ENCODE results near the gene FLOT2.
"Not testable (repeated sequence)": the region's sequence is repeated elsewhere in the genome, so short reads cannot be mapped to it uniquely, and the experiment has no call there.

Gene FLOT2, protein sequence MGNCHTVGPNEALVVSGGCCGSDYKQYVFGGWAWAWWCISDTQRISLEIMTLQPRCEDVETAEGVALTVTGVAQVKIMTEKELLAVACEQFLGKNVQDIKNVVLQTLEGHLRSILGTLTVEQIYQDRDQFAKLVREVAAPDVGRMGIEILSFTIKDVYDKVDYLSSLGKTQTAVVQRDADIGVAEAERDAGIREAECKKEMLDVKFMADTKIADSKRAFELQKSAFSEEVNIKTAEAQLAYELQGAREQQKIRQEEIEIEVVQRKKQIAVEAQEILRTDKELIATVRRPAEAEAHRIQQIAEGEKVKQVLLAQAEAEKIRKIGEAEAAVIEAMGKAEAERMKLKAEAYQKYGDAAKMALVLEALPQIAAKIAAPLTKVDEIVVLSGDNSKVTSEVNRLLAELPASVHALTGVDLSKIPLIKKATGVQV

DNA sequence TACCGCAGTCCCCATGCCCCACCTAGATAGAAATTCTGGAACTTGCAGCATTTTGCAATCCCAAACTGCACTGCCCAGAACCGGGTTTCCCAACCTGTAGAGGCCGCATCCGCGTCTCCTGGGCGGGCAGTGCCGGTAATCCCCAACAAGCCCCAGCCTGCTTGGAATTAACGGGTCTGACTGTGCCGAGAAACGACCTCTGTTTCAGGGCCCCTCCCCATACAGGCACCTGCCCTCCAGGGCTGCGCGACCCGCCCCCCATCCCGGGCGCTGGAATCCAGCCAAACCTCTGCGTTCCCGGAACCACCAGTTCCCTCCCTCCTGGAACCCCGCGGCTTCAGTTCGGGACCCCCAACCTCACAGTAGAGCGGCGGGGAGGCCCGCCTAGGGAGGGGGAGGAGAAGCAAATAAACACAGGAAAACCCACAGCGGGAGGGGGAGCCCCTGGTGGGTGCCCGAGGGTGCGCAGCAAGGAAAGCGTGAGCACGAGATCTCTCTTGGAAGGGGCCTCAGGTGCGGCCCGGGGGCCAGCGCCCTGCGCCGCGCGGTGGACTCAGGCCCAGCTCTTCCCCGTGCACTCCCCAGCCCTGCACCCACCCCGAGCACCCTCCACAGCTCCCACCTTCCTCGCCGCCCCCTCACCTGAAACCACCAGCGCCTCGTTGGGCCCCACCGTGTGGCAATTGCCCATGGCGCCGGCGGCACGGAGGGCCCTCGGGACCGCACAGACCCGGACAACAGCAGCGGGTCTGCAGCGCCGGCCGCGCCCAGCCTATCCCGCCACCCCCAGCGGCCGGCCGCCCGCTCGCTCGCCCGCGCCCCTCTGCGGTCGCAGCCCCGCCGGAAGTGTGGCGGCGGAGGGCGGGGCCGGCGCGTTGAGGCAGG lies at the start of gene FLOT2:
TSS of gene FLOT2 (minus strand) at position 850 of the 885 bp plus-strand sequence. CDS start at position 691, 159 bp downstream.
- DNase-seq (ENCODE audit: low read depth in 3 of 3) = peak; percentile 49 to 61 (median 61)

DNA sequence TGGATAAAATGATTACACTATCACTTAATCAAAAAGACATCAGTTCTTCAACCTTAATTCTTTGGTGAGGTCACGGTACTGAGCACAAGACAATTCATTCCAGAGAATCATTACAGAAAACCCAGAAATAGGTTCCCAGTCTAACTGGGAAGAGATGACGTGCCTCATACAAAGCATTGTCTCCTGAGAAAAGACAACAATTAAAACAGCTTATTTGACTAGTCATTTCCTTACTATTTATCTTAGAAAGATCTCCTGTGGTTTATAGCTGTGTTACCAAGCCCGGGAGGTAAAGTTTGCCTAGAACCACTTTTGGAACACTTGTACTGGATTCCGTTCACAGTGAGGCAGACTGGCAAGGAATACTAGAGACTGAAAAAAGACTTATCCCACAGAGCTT lies 48.7 kb upstream of the FLOT2 start:
- DNase-seq (ENCODE audit: low read depth in 3 of 3) = no peak

DNA sequence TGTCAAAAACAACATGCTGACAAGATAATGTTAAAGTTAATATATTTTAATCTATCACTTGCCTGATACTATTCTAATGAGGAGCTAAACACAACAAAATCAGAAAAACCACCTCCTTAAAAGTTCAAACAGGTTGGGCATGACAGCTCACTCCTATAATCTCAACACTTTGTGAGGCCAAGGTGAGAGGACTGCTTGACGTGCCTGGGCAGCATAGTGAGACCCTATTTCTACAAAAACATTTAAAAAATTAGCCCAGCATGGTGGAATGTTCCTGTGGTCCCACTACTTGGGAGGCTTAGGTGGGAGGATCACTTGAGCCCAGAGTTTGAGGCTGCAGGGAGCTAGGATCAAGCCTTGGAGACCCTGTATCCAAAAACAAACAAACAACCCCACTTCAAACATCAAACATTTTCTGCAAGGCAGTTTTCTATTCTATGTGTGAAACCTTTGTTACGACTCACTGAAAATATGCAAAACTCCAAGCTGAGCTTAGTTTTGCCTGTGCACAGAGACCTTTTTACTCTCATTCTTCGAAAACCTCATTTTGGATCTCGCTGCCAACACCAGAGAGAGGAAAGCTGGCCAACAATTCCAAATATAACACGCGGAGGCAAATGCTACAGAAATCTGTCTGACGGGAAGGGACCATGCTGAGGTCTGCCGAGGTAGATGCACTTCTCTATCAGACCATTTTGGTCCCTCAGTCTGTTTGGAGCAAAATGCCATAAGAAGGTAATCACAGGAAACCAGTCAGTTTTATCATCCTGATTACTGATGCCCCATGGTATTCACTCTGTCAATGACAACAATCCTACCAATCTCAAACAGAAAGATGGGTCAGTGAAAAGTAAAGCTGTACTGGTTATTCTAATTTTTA lies 47.6 kb upstream of the FLOT2 start:
- no peak for DNase-seq (ENCODE audit: low read depth in 3 of 3)

DNA sequence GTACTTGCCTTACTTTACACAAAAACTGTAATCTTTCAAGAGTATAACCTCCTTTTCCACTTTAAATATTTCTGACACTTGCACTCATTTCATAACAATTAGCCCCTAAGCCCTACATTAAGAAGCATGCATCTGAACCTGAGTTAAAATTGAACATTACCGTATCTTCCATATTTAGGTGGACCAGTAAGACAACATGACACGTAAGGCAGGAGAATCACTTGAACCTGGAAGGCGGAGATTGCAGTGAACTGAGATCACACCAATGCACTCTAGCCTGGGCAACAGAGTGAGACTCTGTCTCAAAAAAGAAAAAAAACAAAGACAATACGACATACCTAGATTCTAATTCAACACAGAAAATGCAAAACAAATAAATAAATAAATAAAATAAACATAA lies 46.8 kb upstream of the FLOT2 start:
- no peak for DNase-seq (ENCODE audit: low read depth in 3 of 3)

DNA sequence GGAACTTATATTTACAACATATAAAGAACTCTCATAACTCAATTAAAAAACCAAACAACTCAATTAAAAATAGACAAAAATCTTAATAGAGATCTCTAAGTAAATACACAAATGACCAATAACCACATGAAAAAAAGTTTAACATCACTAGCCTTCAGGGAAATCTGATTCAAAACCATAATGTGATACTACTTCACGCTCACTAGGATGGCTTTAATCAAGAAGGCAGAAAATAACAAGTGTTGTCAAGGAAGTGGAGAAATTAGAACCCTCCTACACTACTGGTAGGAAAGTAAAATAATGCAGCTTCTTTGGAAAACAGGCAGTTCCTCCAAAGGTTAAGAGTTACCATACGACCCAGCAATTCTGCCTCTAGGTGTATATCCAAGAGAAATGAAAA lies 45.4 kb upstream of the FLOT2 start:
- no peak for DNase-seq (ENCODE audit: low read depth in 3 of 3)

DNA sequence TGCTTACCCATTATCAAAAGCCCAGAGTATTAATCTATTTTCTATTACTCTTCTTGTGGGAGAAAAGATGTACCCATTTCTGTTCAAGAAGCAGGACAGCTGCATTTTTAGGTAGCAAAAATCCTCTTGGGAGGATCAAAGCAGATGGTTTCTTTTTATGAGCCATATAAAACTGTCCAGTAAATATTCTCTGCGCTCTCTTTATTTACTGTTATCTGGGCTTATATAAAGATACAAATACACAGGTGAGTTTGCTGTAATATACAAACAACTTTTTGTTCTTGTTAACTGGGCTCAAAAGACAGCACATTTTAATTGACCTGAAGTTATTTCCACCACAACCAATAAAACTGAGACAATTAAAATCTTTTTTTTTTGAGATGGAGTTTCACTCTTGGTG lies 43.7 kb upstream of the FLOT2 start:
- DNase-seq (ENCODE audit: low read depth in 3 of 3) = no peak

DNA sequence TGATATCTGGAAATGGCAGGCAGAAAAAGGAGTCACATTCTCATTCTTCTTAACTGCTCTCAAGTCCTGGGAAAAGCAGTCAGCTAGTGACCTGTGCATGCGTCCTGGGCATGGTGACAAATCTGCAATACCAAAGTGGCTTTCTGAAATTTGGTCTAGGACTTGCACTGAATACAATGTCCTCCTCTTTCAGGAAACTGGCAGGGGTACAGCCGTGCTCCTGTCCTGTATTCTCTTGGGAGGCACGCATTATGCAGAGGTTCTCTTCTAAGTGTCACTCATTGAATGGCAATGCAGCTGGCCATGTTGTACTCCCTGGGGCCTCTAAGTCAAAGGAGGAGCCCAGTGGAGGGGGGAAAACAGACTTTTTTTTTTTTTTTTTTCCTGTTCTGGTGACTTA lies 43.1 kb upstream of the FLOT2 start:
- DNase-seq (ENCODE audit: low read depth in 3 of 3) = no peak

DNA sequence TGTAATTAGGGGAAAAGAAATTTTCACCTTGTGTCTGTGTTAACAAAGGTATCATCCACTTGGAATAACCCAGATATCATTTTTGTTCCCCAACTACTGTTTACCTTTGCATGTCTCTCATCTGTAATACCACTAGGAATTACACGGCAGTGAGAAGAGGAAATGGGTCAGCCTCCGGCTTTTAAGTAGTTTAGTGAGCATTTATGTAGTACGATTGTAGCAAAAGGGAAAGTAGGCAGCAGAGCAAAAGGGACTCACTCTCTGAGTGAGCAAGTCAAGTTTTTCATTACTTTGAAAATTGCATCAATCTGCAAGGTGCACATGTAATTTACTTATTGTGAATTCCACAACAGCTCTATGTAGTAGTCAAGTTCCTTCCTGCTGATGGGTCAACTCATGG lies 42.6 kb upstream of the FLOT2 start:
- DNase-seq (ENCODE audit: low read depth in 3 of 3) = no peak

DNA sequence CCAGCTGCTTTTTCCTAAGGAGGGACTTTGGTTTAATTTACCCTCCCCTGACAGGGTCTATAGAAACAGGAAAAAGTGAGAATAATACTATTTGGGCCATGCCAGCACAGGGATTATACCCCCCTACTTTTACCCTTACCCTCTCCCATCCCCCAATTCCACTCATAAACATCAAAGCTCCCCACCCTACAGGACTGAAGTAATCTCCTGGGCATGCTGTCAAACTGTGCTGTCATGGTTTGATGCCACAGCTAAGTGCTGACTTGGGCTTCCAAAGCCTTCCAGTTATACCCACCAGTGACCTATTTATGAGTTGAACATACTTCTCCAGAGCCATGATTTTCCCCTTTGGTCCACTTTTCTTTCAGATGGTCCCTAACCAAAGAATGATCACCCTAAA lies 41.0 kb upstream of the FLOT2 start:
- DNase-seq (ENCODE audit: low read depth in 3 of 3) = no peak

DNA sequence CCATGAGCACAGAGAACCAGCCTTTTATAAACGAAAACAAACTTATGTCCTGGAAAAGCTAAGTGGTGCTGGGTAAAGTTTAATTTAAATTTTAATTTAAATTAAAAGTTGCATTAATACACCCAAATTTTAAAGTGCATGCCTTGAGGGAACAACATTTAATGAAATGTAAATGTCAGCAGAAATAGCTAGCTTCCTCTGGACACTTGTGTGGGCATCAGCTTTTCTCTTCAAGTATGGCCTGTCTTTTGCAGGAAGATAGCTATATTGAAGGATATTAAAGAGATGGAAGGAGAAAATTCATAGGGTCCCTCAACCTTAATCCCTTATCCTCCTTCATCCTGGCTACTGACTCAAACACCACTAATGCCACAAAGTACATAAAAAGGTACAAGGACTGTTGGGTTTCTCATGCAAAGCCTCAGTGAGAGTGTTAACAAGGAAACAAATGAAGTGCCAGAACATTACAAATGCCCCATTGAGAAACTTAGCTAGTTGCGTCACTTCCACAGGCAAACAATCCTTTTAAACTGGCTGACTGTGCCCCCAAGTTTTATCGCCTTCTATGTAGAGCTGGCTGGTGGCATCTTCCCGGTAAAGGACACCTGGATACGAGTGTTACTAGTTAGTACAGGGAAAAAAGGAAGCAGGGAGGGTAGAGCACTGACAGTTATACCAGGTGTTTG lies 39.7 kb upstream of the FLOT2 start:
- no peak for DNase-seq (ENCODE audit: low read depth in 3 of 3)

DNA sequence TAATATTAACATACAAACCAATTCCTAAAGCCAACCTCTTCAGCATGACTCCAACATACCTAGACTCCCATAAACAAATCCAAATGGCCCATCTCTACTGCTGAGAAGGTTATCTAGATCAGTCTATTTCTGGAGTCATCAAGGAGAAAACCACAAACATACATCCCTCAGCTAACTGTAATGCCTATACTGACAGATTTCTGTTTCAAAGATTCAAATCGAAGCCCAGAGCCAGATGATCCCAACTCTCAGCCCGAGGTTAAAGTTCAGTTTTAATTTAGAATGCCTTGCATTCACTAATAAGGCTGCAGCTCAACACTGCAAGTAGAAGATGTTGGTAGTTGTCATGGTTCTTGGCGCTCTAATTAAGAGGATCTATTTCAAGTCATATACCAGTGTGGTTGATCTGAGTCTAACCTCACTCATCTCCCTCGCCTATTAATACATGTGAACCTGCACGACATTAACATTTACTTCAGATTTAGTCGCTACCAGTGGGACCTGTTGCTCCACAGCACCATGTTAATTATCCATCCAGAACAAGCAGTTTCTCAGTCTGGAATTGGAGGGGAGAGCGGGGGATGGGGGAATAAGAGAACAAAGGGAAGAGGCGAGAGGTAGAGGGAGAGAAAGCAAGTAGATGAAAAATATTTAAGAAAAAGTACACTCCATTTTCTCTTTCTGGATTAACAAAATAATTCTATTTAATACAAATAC lies 38.4 kb upstream of the FLOT2 start:
- DNase-seq (ENCODE audit: low read depth in 3 of 3) = no peak

DNA sequence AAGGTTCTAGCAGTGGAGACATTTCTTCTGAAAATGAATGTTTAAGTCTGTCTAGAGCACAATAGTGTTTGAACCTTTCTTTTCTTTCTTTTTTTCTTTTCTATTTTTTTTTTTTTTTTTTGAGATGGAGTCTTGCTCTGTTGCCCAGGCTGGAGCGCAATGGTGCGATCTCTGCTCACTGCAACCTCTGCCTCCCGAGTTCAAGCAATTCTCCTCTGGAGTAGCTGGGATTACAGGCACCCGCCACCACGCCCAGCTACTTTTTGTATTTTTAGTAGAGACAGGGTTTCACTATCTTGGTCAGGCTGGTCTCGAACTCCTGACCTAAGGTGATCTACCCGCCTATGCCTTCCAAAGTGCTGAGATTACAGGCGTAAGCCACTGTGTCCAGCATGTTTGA lies 37.0 kb upstream of the FLOT2 start:
- DNase-seq (ENCODE audit: low read depth in 3 of 3) = not testable (repeated sequence)

DNA sequence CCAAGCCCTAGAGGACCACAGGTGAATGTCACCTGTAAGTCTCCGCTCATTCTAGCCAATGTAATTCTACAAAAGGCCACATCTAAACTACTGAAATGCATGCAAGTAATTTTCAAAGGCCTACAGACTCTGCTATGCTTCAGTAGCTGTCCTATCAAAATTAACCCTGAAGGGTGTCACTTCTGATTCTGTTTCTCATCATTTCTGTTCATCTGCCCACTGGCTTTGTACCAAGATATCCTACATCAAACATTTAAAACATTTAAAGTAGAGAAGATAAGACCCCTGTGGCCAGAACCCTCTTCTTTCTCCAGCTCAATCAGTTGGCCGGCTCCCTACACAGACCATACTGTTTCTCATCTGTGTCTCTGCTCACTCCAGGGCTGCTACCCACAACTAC lies 32.3 kb upstream of the FLOT2 start:
- DNase-seq (ENCODE audit: low read depth in 3 of 3) = no peak

DNA sequence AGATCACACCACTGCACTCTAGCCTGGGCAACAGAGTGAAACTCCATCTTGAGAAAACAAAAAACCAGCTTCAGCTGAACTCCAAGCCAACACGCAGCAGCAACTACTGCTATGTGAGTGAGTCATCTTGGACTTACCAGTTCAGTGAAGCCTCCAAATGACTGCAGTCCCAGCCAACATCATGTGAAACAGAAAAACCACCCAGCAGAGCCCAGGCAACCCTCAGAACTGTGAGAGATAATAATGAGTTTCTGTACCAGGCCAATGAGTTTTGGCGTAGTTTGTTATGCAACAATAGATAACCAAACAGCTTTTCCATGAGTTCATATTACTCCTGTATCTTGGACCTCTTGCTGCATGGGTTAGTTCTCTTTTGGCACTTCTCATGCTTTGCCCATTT lies 30.5 kb upstream of the FLOT2 start:
- peak in 1 of 3 experiments; percentile 19 for DNase-seq (ENCODE audit: low read depth in 3 of 3)

DNA sequence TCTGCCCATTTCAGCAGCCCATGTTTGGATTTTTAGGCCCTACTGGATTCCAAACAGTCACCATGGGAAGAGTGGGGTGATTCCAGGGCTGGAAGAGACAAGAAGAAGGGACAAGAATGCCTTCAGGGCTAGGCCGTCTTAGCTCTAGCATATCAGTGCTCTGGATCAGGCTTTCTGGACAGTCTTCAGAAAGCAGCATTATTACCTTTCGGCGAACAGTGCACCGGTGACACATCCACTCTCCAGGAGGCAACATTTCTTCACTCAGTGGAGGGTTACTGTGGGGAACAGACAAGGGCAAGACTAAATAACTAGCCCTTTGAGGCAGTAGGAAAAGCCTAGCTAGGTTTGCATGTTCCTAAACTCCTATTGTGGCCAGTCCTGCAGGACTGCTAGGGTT lies 29.3 kb upstream of the FLOT2 start:
- no peak for DNase-seq (ENCODE audit: low read depth in 3 of 3)

DNA sequence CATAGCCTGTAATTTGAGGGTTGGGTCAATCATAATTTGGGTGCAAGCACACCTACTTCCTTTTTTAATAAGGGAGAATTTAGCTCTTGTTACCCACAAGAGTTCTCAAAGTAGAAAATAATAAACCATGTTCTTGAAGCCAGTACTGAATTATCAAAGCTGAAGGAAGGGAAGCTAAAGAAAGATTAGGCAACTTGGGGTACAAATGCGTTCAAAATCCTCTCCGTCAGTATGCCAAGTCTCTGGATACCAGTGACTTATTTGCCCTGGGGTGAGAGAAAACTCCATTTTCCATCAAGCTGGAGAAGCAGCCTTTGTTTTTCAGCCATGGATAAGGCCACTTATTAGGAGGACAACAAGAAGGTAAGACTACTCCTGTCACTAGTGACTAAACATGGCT lies 28.8 kb upstream of the FLOT2 start:
- DNase-seq (ENCODE audit: low read depth in 3 of 3) = no peak

DNA sequence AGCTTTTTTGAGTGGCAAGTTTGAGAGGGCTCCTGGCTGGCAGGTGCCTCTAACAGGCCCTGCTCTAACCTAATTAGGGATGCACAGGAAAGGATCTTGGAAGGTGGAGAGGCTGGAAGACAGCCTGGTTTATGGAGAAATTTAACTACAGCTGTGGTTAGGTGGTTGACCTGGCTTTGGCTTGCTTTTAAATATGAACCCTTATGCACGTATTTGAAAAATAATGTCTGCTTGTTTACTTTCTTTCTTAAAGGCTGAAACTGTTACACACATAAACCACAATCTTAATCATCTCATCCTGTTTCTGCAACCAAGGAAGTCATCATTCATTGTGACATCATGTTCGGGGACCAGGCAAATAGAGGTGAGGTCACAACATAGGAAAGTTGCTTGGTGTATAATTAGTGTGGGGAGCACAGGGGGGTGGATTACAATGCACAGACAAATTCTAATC lies 28.4 kb upstream of the FLOT2 start:
- DNase-seq (ENCODE audit: low read depth in 3 of 3) = no peak

DNA sequence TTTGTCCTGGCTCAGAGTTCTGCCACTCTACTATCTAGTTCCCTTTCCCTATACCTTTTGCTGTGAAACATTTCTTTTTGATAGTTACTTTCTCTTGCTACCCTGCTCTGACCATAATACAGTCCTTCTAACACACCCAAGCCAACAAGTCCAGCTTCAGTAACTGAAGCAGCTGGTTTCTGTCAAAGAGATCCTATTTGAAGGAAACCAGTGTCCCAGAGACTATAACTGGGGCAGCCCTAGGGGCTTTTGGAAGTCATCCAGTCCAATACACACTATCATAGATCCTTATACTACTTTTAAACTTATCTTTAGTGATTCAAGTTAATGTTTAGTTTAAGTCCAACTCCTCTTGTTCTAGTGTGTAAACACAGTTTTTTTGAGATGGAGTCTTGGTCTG lies 22.7 kb upstream of the FLOT2 start:
- no peak for DNase-seq (ENCODE audit: low read depth in 3 of 3)

DNA sequence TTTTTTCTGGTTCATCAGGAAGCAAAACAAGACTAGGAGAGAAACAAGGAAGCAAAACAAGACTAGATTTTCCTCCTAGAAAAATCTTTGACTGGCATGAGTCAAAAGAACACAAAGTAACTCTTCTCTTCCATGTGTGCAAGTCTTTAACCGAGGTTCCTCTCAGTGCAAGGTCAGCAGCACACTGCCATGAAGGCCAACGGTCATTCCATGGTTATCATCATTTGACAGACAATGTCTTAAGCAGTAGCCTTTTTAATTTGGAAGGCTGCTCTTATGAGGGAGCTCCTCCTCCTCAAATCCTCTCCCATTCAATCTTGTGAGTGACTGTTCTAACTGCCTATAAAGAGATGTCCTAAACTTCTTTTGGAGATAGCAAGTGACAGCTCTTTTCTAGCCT lies 20.8 kb upstream of the FLOT2 start:
- DNase-seq (ENCODE audit: low read depth in 3 of 3) = no peak

DNA sequence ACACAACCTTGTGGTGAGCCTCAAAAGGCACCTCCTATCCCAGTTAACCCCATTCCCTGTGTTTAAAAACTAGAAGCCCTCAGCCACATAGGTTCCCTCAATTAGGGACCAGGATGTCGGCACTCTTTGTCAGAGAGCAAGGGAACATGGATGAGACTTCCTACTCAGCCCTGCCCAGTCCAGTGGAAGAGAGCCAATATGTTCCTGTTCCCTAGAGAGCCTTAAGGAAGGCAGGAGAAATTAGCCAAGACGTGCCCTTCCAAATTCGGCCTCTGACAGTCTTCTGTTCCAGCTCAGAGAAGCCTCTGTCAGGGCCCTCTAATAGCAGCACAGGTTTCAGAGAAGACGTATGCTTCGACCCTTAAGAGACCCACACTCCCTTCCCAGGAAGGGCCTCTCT lies 19.9 kb upstream of the FLOT2 start:
- DNase-seq (ENCODE audit: low read depth in 3 of 3) = no peak

DNA sequence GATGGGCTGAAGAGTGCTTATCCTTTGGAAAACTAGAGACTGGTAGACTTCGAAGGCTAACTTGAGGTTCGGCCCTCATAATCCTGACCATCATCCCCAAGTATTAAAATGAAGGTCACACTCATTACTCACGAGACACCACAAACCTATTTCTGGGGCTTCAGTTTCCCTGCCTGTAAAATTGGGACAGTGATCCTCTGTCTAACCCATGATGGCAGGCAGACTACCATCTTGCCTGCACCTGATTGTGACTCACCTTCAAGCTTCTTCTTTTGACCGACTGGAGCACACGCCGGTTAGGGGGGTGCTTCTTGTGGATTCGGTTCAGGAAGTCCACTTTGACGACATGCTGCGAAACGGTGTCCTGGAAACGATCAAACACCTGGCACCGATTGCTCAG lies 19.5 kb upstream of the FLOT2 start:
- DNase-seq (ENCODE audit: low read depth in 3 of 3) = no peak
